CD4-positive, alpha-beta T cell (primary cell): ENCODE results near the gene BCL2A1. TPM values are rescaled to one million over a fixed set of nuclear protein-coding genes. Genes with fewer than 3 reads are reported as not detected.
"Not testable (repeated sequence)": the region's sequence is repeated elsewhere in the genome, so short reads cannot be mapped to it uniquely, and the experiment has no call there.

ENCODE experiments used
- ATAC-seq: fragments of 200-7000 bp; cut with Tn5 transposase; one replicate; pipeline ENCODE4 v1.10.0; 2022; ENCODE audit warnings: mild to moderate bottlenecking; ENCODE audit not compliant: poor library complexity
- CTCF ChIA-PET: fragments of 350-600 bp; sonication (Branson Sonifier 250); formaldehyde crosslinking; loops from one replicate; lab custom pipeline; 2021; ENCODE audit warnings: antibody characterized with exemption, inconsistent platforms; lab: Charles Lee
- POLR2A ChIA-PET: fragments of 350-600 bp; sonication (Branson Sonifier 250); formaldehyde crosslinking; loops from one replicate; lab custom pipeline; 2021; ENCODE audit warnings: antibody characterized with exemption, inconsistent platforms; lab: Charles Lee
- DNase-seq, 14 experiments: peaks; one replicate each; pipeline ENCODE4 v3.0.0-alpha.2; 2013 to 2020; ENCODE audit warnings: mixed read lengths in 2 of 14
- H3K27ac ChIP-seq, 2 donors: one replicate each; pipeline versions ENCODE4 v1.5.1 to v1.7.0; 2013; ENCODE audit warnings: low read length in 2 of 2, low read depth in 1 of 2, mild to moderate bottlenecking in 1 of 2
- H3K27me3 ChIP-seq, 2 experiments: 1 replicate in 1 of 2; 2 replicates in 1 of 2; pipeline versions ENCODE4 v1.6.1 to v1.7.0; 2013; ENCODE audit warnings: low read length in 2 of 2, control low read depth in 1 of 2, mild to moderate bottlenecking in 1 of 2, moderate library complexity in 1 of 2; ENCODE audit not compliant: insufficient read depth in 2 of 2, control insufficient read depth in 1 of 2
- H3K36me3 ChIP-seq: one replicate; pipeline ENCODE4 v1.6.1; 2013; ENCODE audit warnings: low read length, control low read depth; ENCODE audit not compliant: insufficient read depth
- H3K4me1 ChIP-seq: one replicate; pipeline ENCODE4 v1.6.1; 2013; ENCODE audit warnings: low read length, control low read depth; ENCODE audit not compliant: insufficient read depth
- H3K4me3 ChIP-seq: one replicate; pipeline ENCODE4 v1.5.1; 2013; ENCODE audit warnings: mild to moderate bottlenecking, low read length, moderate library complexity
- H3K9me3 ChIP-seq, 2 experiments: 1 replicate in 1 of 2; 2 replicates in 1 of 2; pipeline versions ENCODE4 v1.6.1 to v1.7.0; 2013; ENCODE audit warnings: low read length in 2 of 2, mild to moderate bottlenecking in 2 of 2, control low read depth in 1 of 2, moderate library complexity in 1 of 2; ENCODE audit not compliant: control insufficient read depth in 1 of 2, insufficient read depth in 1 of 2
- H3K27ac Mint-ChIP-seq: one replicate; pipeline ENCODE4 v1.8.0; 2020; ENCODE audit warnings: mixed read lengths
- H3K27me3 Mint-ChIP-seq: one replicate; pipeline ENCODE4 v1.8.0; 2021; ENCODE audit warnings: mixed read lengths
- H3K36me3 Mint-ChIP-seq: one replicate; pipeline ENCODE4 v1.8.0; 2021; ENCODE audit warnings: low read depth, mixed read lengths
- H3K4me1 Mint-ChIP-seq: one replicate; pipeline ENCODE4 v1.8.0; 2021; ENCODE audit warnings: low read depth, mixed read lengths
- H3K4me3 Mint-ChIP-seq: one replicate; pipeline ENCODE4 v1.8.0; 2020; ENCODE audit warnings: mild to moderate bottlenecking, mixed read lengths
- H3K9me3 Mint-ChIP-seq: one replicate; pipeline ENCODE4 v1.8.0; 2020; ENCODE audit warnings: mixed read lengths
- CTCF ChIP-seq: fragments of 200-600 bp; IDR thresholded peaks from one replicate; pipeline ENCODE4 v1.8.0; 2022; ENCODE audit warnings: antibody characterized with exemption, mild to moderate bottlenecking
- intact Hi-C, 2 experiments: fragments of 100-400 bp; cut with DNase I in 1 of 2; cut with micrococcal nuclease in 1 of 2; formaldehyde crosslinking; loops; one replicate each; pipeline versions ENCODE4 v1.15.1 to v1.9.0; 2023 to 2025; cut with DNase I, micrococcal nuclease
- total RNA-seq, 174 experiments: library from RNA in 2 of 174; stranded (reverse) in 2 of 174; gene quantifications; one replicate each; pipeline ENCODE4 v1.2.3 and lab custom pipeline; 2021 to 2026

Gene BCL2A1
- total RNA-seq, 2 experiments from 2014 or later: 18.7 to 20.0 TPM

DNA sequence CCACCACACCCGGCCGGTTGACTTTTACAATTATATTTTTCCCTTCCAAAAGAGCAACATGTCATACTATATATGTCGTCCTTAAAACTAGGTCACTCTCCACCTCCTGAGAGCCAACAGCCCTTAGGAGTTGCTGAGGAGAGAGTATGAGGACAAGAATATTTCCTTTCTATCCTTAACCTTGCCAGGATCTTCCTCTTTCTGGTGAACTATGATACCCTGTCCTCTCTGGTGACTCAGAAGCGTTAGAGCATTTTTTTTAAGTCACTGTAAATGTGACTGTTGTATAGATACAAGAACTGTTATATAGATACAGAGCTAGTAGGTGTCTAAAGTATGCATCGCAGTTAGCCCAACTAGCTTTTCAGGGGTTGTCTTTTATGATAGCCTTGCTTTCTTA is 40.5 kb downstream of the BCL2A1 start:
- Mint-ChIP-seq H3K4me3 (no peak overlapping the region), H3K4me1 (peaks cover 9% of the 10 kb centered on the region), H3K27me3 (peaks cover 4% of the 10 kb centered on the region), H3K36me3 (no peaks in the 10 kb centered on the region), H3K9me3 (no peaks in the 10 kb centered on the region), H3K27ac (no peak overlapping the region)
- Histone ChIP-seq H3K4me1 (peaks cover 4% of the 10 kb centered on the region), H3K9me3 (no peaks in the 10 kb centered on the region), H3K36me3 (no peaks in the 10 kb centered on the region), H3K27ac (no peak overlapping the region), H3K4me3 (no peak overlapping the region), H3K27me3 (no peaks in the 10 kb centered on the region)
- DNase-seq (no peak), ATAC-seq (no peak)
- POLR2A ChIA-PET: no interaction called here
- no peak for TF ChIP-seq CTCF
- intact Hi-C loops: no loop called here
- CTCF ChIA-PET: no interaction called here

- intact Hi-C loops: loop anchor here in 1 of 2 experiments (2.0 to 5.0 kb wide), 2 partner anchors 61 to 1492 kb away; partner anchors contain the start of gene IREB2
- no peak overlapping the region for H3K4me3 ChIP-seq
- H3K27me3 ChIP-seq: no peaks in the 10 kb centered on the region
- H3K4me1 ChIP-seq: peaks cover 7% of the 10 kb centered on the region
- no peak for DNase-seq
- POLR2A ChIA-PET: no interaction called here
- Mint-ChIP-seq H3K4me1 (peaks cover 9% of the 10 kb centered on the region), H3K9me3 (no peaks in the 10 kb centered on the region), H3K4me3 (peak overlapping the region; percentile 2), H3K36me3 (no peaks in the 10 kb centered on the region), H3K27ac (no peak overlapping the region), H3K27me3 (peaks cover 4% of the 10 kb centered on the region)
- no peak for ATAC-seq
- H3K36me3 ChIP-seq: no peaks in the 10 kb centered on the region
- CTCF ChIA-PET: no interaction called here
- H3K9me3 ChIP-seq: no peaks in the 10 kb centered on the region
- no peak overlapping the region for H3K27ac ChIP-seq
- no peak for TF ChIP-seq CTCF
Observed at GRCh38 chr15:79929412-79929811, 41.6 kb downstream of the BCL2A1 start.

DNA sequence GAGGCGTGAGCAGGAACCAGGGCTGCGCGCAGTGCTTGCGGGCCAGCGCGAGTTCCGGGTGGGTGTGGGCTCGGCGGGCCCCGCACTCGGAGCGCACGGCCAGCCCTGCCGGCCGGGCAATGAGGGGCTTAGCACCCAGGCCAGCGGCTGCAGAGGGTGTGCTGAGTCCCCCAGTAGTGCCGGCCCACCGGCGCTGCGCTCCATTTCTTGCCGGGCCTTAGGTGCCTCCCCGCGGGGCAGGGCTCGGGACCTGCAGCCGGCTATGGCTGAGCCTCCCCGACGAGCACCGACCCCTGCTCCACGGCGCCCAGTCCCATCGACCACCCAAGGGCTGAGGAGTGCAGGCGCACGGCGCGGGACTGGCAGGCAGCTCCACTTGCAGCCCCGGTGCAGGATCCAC is 44.9 kb downstream of the BCL2A1 start:
- H3K27ac ChIP-seq, H3K27me3 ChIP-seq, H3K4me3 ChIP-seq, ATAC-seq, H3K36me3 ChIP-seq, DNase-seq, CTCF ChIA-PET, POLR2A ChIA-PET, H3K4me3 Mint-ChIP-seq, H3K27ac Mint-ChIP-seq, H3K27me3 Mint-ChIP-seq: not testable (repeated sequence)
- Mint-ChIP-seq H3K4me1 (peaks cover 27% of the 10 kb centered on the region), H3K9me3 (peaks cover 13% of the 10 kb centered on the region), H3K36me3 (peaks cover 30% of the 10 kb centered on the region)
- intact Hi-C loops: loop anchor here in 1 of 2 experiments (5.0 kb wide), 1 partner anchor 1489 kb away; the partner anchor contains the start of gene IREB2
- peaks cover 21% of the 10 kb centered on the region for H3K4me1 ChIP-seq
- peaks cover 11 to 12% of the 10 kb centered on the region in 2 experiments for H3K9me3 ChIP-seq

DNA sequence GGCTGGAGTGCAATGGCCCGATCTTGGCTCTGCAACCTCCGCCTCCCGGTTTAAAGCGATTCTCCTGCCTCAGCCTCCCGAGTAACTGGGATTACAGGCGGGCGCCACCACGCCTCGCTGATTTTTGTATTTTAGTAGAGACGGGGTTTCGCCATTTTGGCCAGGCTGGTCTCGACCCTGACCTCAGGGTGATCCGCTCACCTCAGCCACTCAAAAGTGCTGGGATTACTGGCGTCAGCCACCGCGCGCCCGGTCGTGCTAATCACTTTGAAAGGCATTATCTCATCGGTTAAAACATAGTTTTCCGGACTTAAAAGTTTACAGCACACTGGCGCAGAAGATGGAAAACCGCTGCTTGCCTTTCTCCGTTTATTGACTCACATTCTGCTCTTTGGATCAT is 46.6 kb downstream of the BCL2A1 start:
- ChIA-PET CTCF (no interaction called here), POLR2A (interaction anchor here (3.8 kb wide), 1 partner anchor 27 kb away, joined by 139 read pairs; the partner anchor contains the start of gene MTHFS)
- Mint-ChIP-seq H3K36me3 (peaks cover 48% of the 10 kb centered on the region), H3K27me3 (no peaks in the 10 kb centered on the region), H3K4me3 (peak overlapping the region; percentile 71), H3K27ac (peak overlapping the region; percentile 95), H3K4me1 (peaks cover 27% of the 10 kb centered on the region), H3K9me3 (peaks cover 13% of the 10 kb centered on the region)
- H3K9me3 ChIP-seq: peaks cover 23 to 28% of the 10 kb centered on the region in 2 experiments
- H3K4me3 ChIP-seq: peak overlapping the region; percentile 80
- ATAC-seq: no peak
- peaks cover 23% of the 10 kb centered on the region for H3K36me3 ChIP-seq
- no peak for TF ChIP-seq CTCF
- peak in 1 of 14 experiments; percentile 30 for DNase-seq
- H3K27me3 ChIP-seq: no peaks in the 10 kb centered on the region
- intact Hi-C loops: loop anchor here in 1 of 2 experiments (2.0 kb wide), 3 partner anchors 42 to 230 kb away; no protein-coding TSS in a partner anchor
- H3K27ac ChIP-seq: peak overlapping the region; percentile 91 to 97
- peaks cover 21% of the 10 kb centered on the region for H3K4me1 ChIP-seq
